ENCODE data around the gene BCAR1.

- TF ChIP-seq POLR2A (IDR thresholded peaks at IDR 0.05; ENCODE audit: extremely low read depth, insufficient read length) (no peak), CTCF (IDR thresholded peaks at IDR 0.05; ENCODE audit: low read depth, low read length) (no peak), MYC (IDR thresholded peaks at IDR 0.05; ENCODE audit: low read depth, low read length) (no peak)
These were observed 45.2 kb upstream of the BCAR1 start for GRCh38 chr16:75296606-75297005.
